Muscle layer of duodenum (tissue), 2 donors: ENCODE data around the gene CMTM5.
"Not testable (repeated sequence)": the region's sequence is repeated elsewhere in the genome, so short reads cannot be mapped to it uniquely, and the experiment has no call there.

Experiments used
- H3K27ac ChIP-seq: one replicate; pipeline ENCODE4 v1.7.0; 2013; ENCODE audit warnings: mild to moderate bottlenecking, low read length
- H3K27me3 ChIP-seq: one replicate; pipeline ENCODE4 v1.7.0; 2013; ENCODE audit warnings: low read depth, mild to moderate bottlenecking, control low read depth, low read length
- H3K36me3 ChIP-seq, 2 donors: one replicate each; pipeline ENCODE4 v1.7.0; 2013; ENCODE audit warnings: low read length in 2 of 2, control low read depth in 1 of 2, mild to moderate bottlenecking in 1 of 2; ENCODE audit not compliant: insufficient read depth in 2 of 2, control insufficient read depth in 1 of 2
- H3K4me1 ChIP-seq, 2 donors: one replicate each; pipeline ENCODE4 v1.7.0; 2013; ENCODE audit warnings: low read length in 2 of 2, mild to moderate bottlenecking in 2 of 2, control low read depth in 1 of 2, moderate library complexity in 1 of 2; ENCODE audit not compliant: insufficient read depth in 2 of 2, control insufficient read depth in 1 of 2
- H3K4me3 ChIP-seq, 2 donors: one replicate each; pipeline ENCODE4 v1.7.0; 2013; ENCODE audit warnings: low read length in 2 of 2, low read depth in 1 of 2, mild to moderate bottlenecking in 1 of 2
- H3K9me3 ChIP-seq, 2 donors: one replicate each; pipeline ENCODE4 v1.7.0; 2013; ENCODE audit warnings: low read length in 2 of 2, control low read depth in 1 of 2, mild to moderate bottlenecking in 1 of 2; ENCODE audit not compliant: control insufficient read depth in 1 of 2
- donor health status: healthy.

The CMTM5 gene

GRCh38 chr14:23388996-23389395 is 12.2 kb downstream of the CMTM5 start:
- Histone ChIP-seq H3K27ac (no peak overlapping the region), H3K36me3 (no peaks in the 10 kb centered on the region), H3K4me3 (no peak overlapping the region), H3K4me1 (no peaks in the 10 kb centered on the region), H3K9me3 (no peaks in the 10 kb centered on the region), H3K27me3 (no peaks in the 10 kb centered on the region)

- Histone ChIP-seq H3K9me3 (no peaks in the 10 kb centered on the region), H3K4me1 (no peaks in the 10 kb centered on the region), H3K27me3 (no peaks in the 10 kb centered on the region), H3K36me3 (no peaks in the 10 kb centered on the region), H3K27ac (no peak overlapping the region), H3K4me3 (no peak overlapping the region)
Observed at GRCh38 chr14:23389396-23389795, 12.6 kb downstream of the CMTM5 start.

- not testable (repeated sequence) for H3K36me3 ChIP-seq, H3K27ac ChIP-seq, H3K9me3 ChIP-seq
Observed at GRCh38 chr14:23389871-23390270, 13.0 kb downstream of the CMTM5 start.

GRCh38 chr14:23392613-23393012 is 15.8 kb downstream of the CMTM5 start:
- no peaks in the 10 kb centered on the region for H3K36me3 ChIP-seq
- H3K27ac ChIP-seq = no peak overlapping the region
- no peak overlapping the region for H3K4me3 ChIP-seq
- no peaks in the 10 kb centered on the region for H3K9me3 ChIP-seq
- no peaks in the 10 kb centered on the region for H3K4me1 ChIP-seq
- H3K27me3 ChIP-seq = no peaks in the 10 kb centered on the region

More at GRCh38 chr14:23389871-23390270, 13.0 kb downstream of the CMTM5 start:
- not testable (repeated sequence) for H3K4me3 ChIP-seq, H3K4me1 ChIP-seq, H3K27me3 ChIP-seq

- no peak overlapping the region for H3K27ac ChIP-seq
- no peaks in the 10 kb centered on the region for H3K4me1 ChIP-seq
- H3K27me3 ChIP-seq = no peaks in the 10 kb centered on the region
- H3K4me3 ChIP-seq = no peak overlapping the region
- H3K36me3 ChIP-seq = no peaks in the 10 kb centered on the region
- no peaks in the 10 kb centered on the region for H3K9me3 ChIP-seq
Observed at GRCh38 chr14:23396126-23396525, 19.3 kb downstream of the CMTM5 start.

GRCh38 chr14:23396781-23397407 is 20.0 kb downstream of the CMTM5 start:
- Histone ChIP-seq H3K27me3 (no peaks in the 10 kb centered on the region), H3K36me3 (no peaks in the 10 kb centered on the region), H3K4me3 (no peak overlapping the region), H3K9me3 (no peaks in the 10 kb centered on the region), H3K4me1 (no peaks in the 10 kb centered on the region), H3K27ac (no peak overlapping the region)

GRCh38 chr14:23398348-23398747 is 21.5 kb downstream of the CMTM5 start:
- Histone ChIP-seq H3K27me3 (no peaks in the 10 kb centered on the region), H3K9me3 (no peaks in the 10 kb centered on the region), H3K4me3 (no peak overlapping the region), H3K4me1 (no peaks in the 10 kb centered on the region), H3K36me3 (no peaks in the 10 kb centered on the region), H3K27ac (no peak overlapping the region)

- no peaks in the 10 kb centered on the region for H3K27me3 ChIP-seq
- no peaks in the 10 kb centered on the region for H3K36me3 ChIP-seq
- H3K27ac ChIP-seq = no peak overlapping the region
Observed at GRCh38 chr14:23399136-23399535, 22.3 kb downstream of the CMTM5 start.

GRCh38 chr14:23399591-23399990 is 22.7 kb downstream of the CMTM5 start:
- Histone ChIP-seq H3K27me3 (no peaks in the 10 kb centered on the region), H3K4me1 (no peaks in the 10 kb centered on the region), H3K9me3 (no peaks in the 10 kb centered on the region), H3K27ac (no peak overlapping the region), H3K36me3 (no peaks in the 10 kb centered on the region), H3K4me3 (no peak overlapping the region)

More at GRCh38 chr14:23399136-23399535, 22.3 kb downstream of the CMTM5 start:
- no peaks in the 10 kb centered on the region for H3K4me1 ChIP-seq
- no peak overlapping the region for H3K4me3 ChIP-seq
- H3K9me3 ChIP-seq = no peaks in the 10 kb centered on the region

- H3K9me3 ChIP-seq, H3K27me3 ChIP-seq, H3K36me3 ChIP-seq, H3K4me1 ChIP-seq, H3K4me3 ChIP-seq, H3K27ac ChIP-seq: not testable (repeated sequence)
Observed at GRCh38 chr14:23400496-23401149, 23.8 kb downstream of the CMTM5 start.

- H3K36me3 ChIP-seq = no peaks in the 10 kb centered on the region
- no peaks in the 10 kb centered on the region for H3K27me3 ChIP-seq
- H3K4me3 ChIP-seq = no peak overlapping the region
- no peaks in the 10 kb centered on the region for H3K9me3 ChIP-seq
- H3K27ac ChIP-seq = no peak overlapping the region
- no peaks in the 10 kb centered on the region for H3K4me1 ChIP-seq
Observed at GRCh38 chr14:23401291-23401690, 24.4 kb downstream of the CMTM5 start.
